GM18526 (cell line): ENCODE results near the gene LITAF.

Source experiments
- POLR2A ChIP-seq: IDR thresholded peaks from 3 replicates; pipeline ENCODE4 v1.6.1; 2011; ENCODE audit not compliant: insufficient read length; ENCODE audit errors: extremely low read depth

Gene LITAF

GRCh38 chr16:11586856-11587642 is at the start of gene LITAF:
LITAF (minus strand) TSS chr16:11586919; CDS start chr16:11556730, 30,189 bp downstream.
- peak; percentile 82 for TF ChIP-seq POLR2A

- no peak for TF ChIP-seq POLR2A
Measured at GRCh38 chr16:11636172-11636721, 49.5 kb upstream of the LITAF start.

- no peak for TF ChIP-seq POLR2A
Measured at GRCh38 chr16:11635679-11636171, 49.0 kb upstream of the LITAF start.

GRCh38 chr16:11635113-11635652 is 48.5 kb upstream of the LITAF start:
- TF ChIP-seq POLR2A, result no peak

- no peak for TF ChIP-seq POLR2A
Measured at GRCh38 chr16:11634312-11634711, 47.6 kb upstream of the LITAF start.

- no peak for TF ChIP-seq POLR2A
Measured at GRCh38 chr16:11633113-11633512, 46.4 kb upstream of the LITAF start.

GRCh38 chr16:11632455-11632939 is 45.8 kb upstream of the LITAF start:
- TF ChIP-seq POLR2A, result no peak

- TF ChIP-seq POLR2A, result no peak
Measured at GRCh38 chr16:11631214-11631613, 44.5 kb upstream of the LITAF start.

- no peak for TF ChIP-seq POLR2A
Measured at GRCh38 chr16:11630768-11631056, 44.0 kb upstream of the LITAF start.

GRCh38 chr16:11630046-11630767 is 43.5 kb upstream of the LITAF start:
- TF ChIP-seq POLR2A, result no peak

GRCh38 chr16:11629071-11630030 is 42.6 kb upstream of the LITAF start:
- no peak for TF ChIP-seq POLR2A

- no peak for TF ChIP-seq POLR2A
Measured at GRCh38 chr16:11627822-11628457, 41.2 kb upstream of the LITAF start.

- TF ChIP-seq POLR2A, result no peak
Measured at GRCh38 chr16:11627292-11627663, 40.6 kb upstream of the LITAF start.

GRCh38 chr16:11626657-11627291 is 40.1 kb upstream of the LITAF start:
- no peak for TF ChIP-seq POLR2A

GRCh38 chr16:11625769-11626168 is 39.0 kb upstream of the LITAF start:
- TF ChIP-seq POLR2A, result no peak
